Measurements from ENCODE around the gene ACOX3. TPM values are rescaled to one million over a fixed set of nuclear protein-coding genes. Genes with fewer than 3 reads are reported as not detected.

Gene ACOX3
- total and polyA plus RNA-seq, 2 of the 8 experiments (the other 6 are each of a cell fraction or from before 2014, with no cell fraction given): 2.5 to 9.9 TPM

- H3K14ac ChIP-seq (ENCODE audit: insufficient read length): no peak overlapping the region
- TF ChIP-seq SP2 (IDR thresholded peaks at IDR 0.05; ENCODE audit: low read length) (no peak), NRF1 (IDR thresholded peaks at IDR 0.05; ENCODE audit: low read depth, low read length) (no peak), SAP30 (IDR thresholded peaks at IDR 0.05; ENCODE audit: insufficient read depth, insufficient replicate concordance, low read length) (no peak), TEAD4 (IDR thresholded peaks at IDR 0.05; ENCODE audit: low read depth, low read length) (no peak), ASH2L (IDR thresholded peaks at IDR 0.05; ENCODE audit: low read length) (no peak), YY1 (IDR thresholded peaks at IDR 0.05; ENCODE audit: low read depth, low read length) (no peak), RXRA (IDR thresholded peaks at IDR 0.05; ENCODE audit: insufficient read depth, low read depth, low read length) (no peak), E2F6 (IDR thresholded peaks at IDR 0.05) (no peak)
These were observed 90.8 kb downstream of the ACOX3 start for GRCh38 chr4:8349664-8350236.

More at GRCh38 chr4:8349664-8350236, 90.8 kb downstream of the ACOX3 start:
- no peaks in the 10 kb centered on the region for H3K36me3 ChIP-seq (ENCODE audit: control insufficient read depth in 2 of 4, insufficient read depth in 4 of 4, low read length in 3 of 4)
- H2BK12ac ChIP-seq (ENCODE audit: low read depth, low read length): no peak overlapping the region
- no peak overlapping the region for H3K4me3 ChIP-seq (ENCODE audit: extremely low read depth in 1 of 4, insufficient read depth in 2 of 4, low read depth in 3 of 4, low read length in 4 of 4)
- no peaks in the 10 kb centered on the region for H3K79me2 ChIP-seq (ENCODE audit: control insufficient read depth in 1 of 2, insufficient read depth in 2 of 2, low read length in 2 of 2)
- H3K9ac ChIP-seq (replicated peaks in 1 of 4; ENCODE audit: extremely low read depth in 1 of 4, low read depth in 3 of 4, low read length in 3 of 4): no peak overlapping the region
- H3K56ac ChIP-seq (replicated peaks; ENCODE audit: insufficient read length, low read depth, low read length): no peak overlapping the region
- H3K18ac ChIP-seq (ENCODE audit: extremely low read depth, low read length): no peak overlapping the region
- no peak overlapping the region for H2BK20ac ChIP-seq (ENCODE audit: low read length)
- H4K5ac ChIP-seq (ENCODE audit: insufficient read length, low read depth, low read length): no peak overlapping the region
- H4K91ac ChIP-seq (replicated peaks; ENCODE audit: insufficient read length, low read length): no peak overlapping the region
- ChIA-PET POLR2A (ENCODE audit: partially characterized antibody) (interaction anchor here (0.9 kb wide), 2 partner anchors 9 to 13 kb away, joined by 3 to 5 read pairs; no protein-coding TSS in a partner anchor), CTCF (ENCODE audit: partially characterized antibody) (interaction anchor here (1.4 to 1.6 kb wide), 3 partner anchors 10 to 99 kb away, joined by 3 to 5 read pairs (median 4); no protein-coding TSS in a partner anchor)
- H2BK5ac ChIP-seq (ENCODE audit: low read depth, low read length): no peak overlapping the region
- peaks cover 0 to 6% (median 1%) of the 10 kb centered on the region in 4 experiments; a peak in 1 of 7 replicates for H3K27me3 ChIP-seq (replicated peaks in 1 of 4; ENCODE audit: control insufficient read depth in 3 of 4, extremely low read depth in 1 of 4, insufficient read depth in 3 of 4, low read length in 3 of 4)
- H3K4me1 ChIP-seq (replicated peaks in 1 of 4; ENCODE audit: control insufficient read depth in 3 of 4, insufficient read depth in 4 of 4, low read length in 3 of 4): peaks cover 0 to 12% (median 6%) of the 10 kb centered on the region in 4 experiments; a peak in 6 of 7 replicates
- H3K27ac ChIP-seq (ENCODE audit: low read depth, low read length): no peak overlapping the region
- no peak overlapping the region for H3K4me2 ChIP-seq (ENCODE audit: insufficient read depth in 1 of 2, low read depth in 2 of 2, low read length in 2 of 2)
- H3K4ac ChIP-seq (replicated peaks; ENCODE audit: insufficient read length, low read depth, low read length): no peak overlapping the region
- H2AK5ac ChIP-seq (ENCODE audit: low read depth, low read length): no peak overlapping the region
- FAIRE-seq (no peak), DNase-seq (ENCODE audit: low read depth in 1 of 2, low spot score in 2 of 2) (peak in 1 of 2 experiments; percentile 42)
- H3K23me2 ChIP-seq (ENCODE audit: low read depth, low read length): no peaks in the 10 kb centered on the region; the same call in 1 of the 2 replicates
- no peak overlapping the region for H2BK120ac ChIP-seq (replicated peaks; ENCODE audit: low read depth, low read length)
- 84% methylated on average over 7 of the region's 7 CpGs; no CpG with 5 or more reads in 1 of the 2 experiments for WGBS, 2 experiments (ENCODE audit: extremely low coverage in 1 of 2, insufficient coverage in 1 of 2, insufficient read length in 1 of 2, insufficient replicate concordance in 2 of 2, low coverage in 1 of 2, low lambda C conversion rate in 2 of 2, missing lambda C conversion rate in 1 of 2)
- H3K79me1 ChIP-seq (ENCODE audit: low read depth, low read length): no peaks in the 10 kb centered on the region
- no peak overlapping the region for H2BK15ac ChIP-seq (ENCODE audit: low read length)
- H4K8ac ChIP-seq (ENCODE audit: extremely low read depth, insufficient read depth, low read length): no peak overlapping the region
- H3K23ac ChIP-seq (ENCODE audit: insufficient read length): no peak overlapping the region
- no peak overlapping the region for H2AFZ ChIP-seq (ENCODE audit: low read length)
- no peaks in the 10 kb centered on the region for H3K9me3 ChIP-seq (ENCODE audit: insufficient read depth in 2 of 2, low read depth in 1 of 2, low read length in 1 of 2)
- no peaks in the 10 kb centered on the region for H4K20me1 ChIP-seq (replicated peaks in 1 of 2; ENCODE audit: control insufficient read depth in 1 of 2, insufficient read depth in 2 of 2, low read length in 2 of 2)
